GDM1 (cell line): ENCODE data around the gene FEM1C.
A peak's percentile ranks its signal among the peaks of the same experiment; 100 is the strongest.

Experiments
- DNase-seq: peaks from one replicate; lab custom pipeline; 2025; lab: John Stamatoyannopoulos, UW

The FEM1C gene, protein sequence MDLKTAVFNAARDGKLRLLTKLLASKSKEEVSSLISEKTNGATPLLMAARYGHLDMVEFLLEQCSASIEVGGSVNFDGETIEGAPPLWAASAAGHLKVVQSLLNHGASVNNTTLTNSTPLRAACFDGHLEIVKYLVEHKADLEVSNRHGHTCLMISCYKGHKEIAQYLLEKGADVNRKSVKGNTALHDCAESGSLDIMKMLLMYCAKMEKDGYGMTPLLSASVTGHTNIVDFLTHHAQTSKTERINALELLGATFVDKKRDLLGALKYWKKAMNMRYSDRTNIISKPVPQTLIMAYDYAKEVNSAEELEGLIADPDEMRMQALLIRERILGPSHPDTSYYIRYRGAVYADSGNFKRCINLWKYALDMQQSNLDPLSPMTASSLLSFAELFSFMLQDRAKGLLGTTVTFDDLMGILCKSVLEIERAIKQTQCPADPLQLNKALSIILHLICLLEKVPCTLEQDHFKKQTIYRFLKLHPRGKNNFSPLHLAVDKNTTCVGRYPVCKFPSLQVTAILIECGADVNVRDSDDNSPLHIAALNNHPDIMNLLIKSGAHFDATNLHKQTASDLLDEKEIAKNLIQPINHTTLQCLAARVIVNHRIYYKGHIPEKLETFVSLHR

DNA sequence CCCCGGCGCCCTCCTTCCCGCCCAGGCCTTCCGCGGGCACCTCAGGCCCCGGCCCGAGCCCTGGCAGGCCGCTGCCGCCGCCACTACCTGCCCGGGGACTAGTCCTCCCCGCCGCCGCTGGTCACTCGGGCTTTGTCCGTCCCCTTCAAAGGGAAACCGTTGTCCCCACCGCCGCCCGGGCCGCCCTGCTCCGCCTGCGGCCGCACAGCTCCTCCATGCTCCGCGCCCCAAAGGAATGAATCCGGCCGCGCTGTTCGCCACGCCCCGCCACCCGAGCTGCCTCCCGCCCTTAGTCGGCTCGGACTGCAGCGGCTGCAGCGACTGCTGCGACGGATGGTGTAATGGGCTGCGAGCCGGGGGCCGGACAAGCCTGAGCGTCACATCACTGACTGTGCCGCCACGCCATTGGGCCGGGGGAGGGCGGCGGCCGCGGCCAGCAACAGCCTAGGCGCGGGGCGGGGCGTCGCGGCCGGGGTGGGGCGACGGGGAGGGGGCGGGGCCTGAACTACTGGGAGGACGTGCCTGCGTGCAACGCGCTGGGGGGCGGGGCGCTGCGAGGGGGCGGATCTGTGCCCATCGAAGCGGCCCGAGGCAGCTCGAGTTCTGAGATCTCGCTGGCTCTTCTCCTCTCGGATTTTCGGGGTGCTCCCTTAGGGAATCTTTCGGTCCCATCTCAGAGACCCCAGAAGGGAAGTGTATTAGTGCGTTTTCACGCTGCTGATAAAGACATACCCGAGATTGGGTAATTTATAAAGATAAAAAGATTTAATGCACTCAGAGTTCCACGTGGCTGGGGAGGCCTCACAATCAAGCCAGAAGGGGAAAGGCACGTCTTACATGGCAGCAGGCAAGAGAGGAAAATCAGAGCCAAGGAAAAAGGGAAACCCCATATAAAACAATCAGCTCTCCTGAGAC lies at the start of gene FEM1C:
FEM1C (minus strand) TSS at position 340 of the 915 bp plus-strand sequence. CDS start 1,282 bp downstream, outside the sequence.
- DNase-seq: peak; percentile 96

DNA sequence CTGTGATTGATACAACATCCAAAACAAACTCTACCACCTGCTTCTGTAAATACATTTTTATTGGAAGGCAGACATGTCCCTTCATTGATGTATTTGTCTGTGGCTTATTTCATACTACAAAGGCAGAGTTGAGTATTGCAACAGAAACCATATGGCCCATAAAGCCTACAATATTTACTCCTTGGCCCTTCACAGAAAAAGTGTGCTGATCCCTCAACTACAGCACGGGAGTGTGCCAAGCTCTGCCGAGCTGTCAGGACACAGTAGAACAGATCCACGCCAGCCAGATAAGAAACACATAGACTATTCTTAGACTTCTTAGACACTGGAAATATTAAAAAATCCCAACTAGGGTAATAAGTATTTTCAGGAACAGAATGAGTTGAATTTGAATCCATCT lies 44.5 kb upstream of the FEM1C start:
- no peak for DNase-seq

DNA sequence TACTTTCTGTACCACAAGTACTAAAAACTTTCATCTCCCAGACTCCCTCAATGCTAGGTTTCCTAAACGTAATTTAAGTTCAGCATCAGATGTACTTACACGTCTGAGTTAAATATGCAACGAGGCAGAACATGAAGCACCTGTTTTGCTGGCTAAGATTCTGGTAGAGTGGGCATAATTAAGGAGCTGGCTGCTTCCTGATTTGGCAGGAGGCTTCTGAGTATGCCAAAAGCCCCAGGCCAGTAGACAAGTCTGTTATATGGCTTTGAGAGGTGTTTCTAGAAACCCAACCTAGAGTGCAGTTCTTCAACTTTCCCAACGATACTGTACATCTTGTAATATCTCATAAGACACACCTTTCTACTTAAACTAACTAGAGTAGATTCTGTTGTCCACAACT lies 44.1 kb upstream of the FEM1C start:
- DNase-seq: no peak

DNA sequence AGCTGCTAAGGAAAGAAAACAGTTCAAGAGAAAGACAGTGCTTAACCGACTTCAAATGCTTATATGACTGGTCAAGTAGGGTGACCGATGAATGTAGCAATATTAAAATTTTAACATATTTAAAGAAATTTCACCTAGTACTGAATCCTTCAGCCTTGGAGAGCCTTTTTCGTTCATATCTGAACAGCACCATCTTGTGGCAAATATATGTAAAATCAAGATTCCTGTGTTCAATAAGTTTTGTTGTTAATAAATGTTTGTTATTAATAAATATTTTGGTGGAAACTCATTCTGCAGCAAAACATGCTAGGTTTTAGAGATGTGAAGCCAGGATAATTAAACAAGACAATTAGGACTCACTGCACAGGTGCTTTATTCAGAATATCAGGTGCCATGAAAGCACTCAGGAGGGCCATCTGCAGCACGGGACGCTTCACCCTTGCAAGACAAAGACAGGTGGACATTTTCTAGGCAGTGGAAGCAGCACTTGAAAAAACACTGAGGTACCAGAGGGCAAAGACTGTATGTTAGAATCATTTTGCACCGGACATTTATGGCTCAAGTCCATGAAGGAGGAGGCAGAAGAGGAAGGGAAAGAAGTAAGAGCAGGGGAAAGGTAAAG lies 42.1 kb upstream of the FEM1C start:
- no peak for DNase-seq

DNA sequence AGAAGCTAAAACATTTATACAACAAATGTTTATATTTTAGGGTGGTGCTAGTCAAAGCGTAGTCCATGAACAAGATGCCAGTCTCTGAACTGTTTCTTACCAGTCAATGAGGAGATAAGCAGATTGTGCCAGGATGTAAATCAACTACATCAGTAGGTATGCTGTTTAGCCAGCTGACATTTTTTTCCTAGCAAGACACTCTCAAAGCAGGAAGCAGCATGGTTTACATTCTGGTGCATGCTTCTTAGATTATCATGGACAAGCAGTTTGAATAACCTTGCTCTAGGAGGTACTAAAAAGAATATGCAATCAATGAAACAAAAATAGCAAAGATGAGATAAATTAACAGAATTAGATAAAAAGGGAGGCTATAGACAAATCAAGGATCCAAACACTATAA lies 40.7 kb upstream of the FEM1C start:
- DNase-seq: no peak

DNA sequence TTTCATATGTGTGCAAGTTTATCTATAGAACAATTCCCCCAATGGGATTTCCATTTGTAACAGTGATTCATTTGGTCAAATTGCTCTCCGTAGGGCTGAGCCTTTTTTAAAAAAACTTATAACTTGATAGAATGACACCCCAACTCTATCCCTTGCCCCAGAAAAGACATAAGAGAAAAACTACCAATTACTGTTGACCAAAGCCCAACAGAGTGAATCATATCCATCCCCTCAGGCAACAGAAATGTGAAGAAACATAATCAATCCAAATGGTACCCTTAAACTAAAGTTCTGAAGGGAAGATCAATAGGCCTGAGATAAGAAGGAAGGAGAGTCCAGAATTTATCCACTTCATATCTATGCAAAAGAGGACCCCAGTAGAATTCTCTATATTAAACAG lies 39.9 kb upstream of the FEM1C start:
- DNase-seq: no peak

DNA sequence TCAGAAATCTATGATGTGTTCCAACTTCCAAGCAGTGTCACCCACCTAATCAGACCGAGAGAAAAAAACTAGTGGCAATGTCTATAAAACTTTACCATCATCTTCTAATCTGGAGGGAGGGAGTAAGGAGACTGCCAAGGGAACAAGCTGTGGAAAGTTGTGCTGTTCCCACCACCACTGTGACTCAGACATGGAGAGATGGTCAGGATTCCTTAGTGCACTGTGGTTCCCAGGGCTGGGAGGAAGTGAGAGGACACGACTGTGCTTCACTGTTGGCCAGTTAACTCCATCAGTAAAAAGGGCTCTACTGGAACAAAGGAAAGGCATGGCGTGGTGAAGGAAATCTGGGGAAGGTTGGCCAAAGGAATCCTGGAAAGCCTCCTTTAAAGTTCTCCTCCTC lies 38.9 kb upstream of the FEM1C start:
- DNase-seq: no peak

DNA sequence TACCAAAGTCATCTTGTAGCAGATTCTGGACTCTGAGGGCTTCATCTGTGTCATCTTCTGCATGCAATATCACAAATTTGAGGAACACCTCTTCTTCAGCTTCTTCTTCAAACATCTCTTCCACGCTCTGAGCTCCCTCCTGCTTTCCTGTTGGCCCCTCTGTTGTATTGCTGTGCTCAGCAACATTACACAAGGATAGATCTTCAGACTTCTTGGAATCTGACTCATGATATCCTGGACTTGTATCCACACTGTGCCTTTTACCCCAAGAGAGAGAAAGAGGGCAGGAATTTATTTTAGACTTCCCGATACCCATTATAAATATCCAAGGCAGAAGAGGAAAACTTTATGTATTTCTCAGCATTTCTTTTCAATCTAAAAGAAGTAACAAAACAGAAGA lies 36.4 kb upstream of the FEM1C start:
- no peak for DNase-seq

DNA sequence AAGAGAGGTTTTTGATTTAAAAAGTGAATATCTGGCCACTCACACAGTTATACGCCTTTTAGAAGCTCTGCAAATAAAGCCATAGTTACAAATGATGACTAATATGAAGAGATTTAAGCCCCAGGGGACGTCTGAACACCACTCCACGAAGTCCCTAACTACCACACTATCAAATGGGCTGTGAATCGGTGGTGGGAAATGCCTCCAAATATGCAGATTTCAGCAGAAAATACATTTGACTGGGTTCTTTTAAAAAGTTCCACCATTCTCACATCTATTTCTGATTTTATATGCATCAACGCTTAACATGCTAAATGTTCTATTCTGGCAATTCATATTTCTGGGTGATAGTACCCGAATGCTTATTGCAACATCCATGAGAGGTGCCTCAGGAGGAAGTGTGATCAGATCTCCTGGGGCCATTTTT lies 35.2 kb upstream of the FEM1C start:
- no peak for DNase-seq

DNA sequence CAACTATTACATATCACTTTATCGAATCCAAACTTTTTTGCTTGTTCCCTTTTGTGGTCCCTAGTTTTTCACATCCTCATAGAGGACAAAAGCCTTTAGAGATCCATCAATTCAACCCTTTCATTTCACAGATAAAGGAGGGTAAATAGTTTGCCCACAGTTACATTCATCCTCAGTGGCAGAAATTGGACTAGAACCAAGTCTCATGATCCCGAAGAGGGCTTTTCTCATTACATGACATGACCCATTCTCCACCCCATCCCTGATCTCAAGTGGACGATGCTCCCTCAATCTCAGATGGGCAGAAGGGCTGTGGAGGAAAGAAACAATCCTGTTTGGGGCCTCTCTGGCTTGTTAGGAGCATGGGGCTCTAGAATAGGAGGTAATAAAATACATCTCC lies 34.6 kb upstream of the FEM1C start:
- no peak for DNase-seq

DNA sequence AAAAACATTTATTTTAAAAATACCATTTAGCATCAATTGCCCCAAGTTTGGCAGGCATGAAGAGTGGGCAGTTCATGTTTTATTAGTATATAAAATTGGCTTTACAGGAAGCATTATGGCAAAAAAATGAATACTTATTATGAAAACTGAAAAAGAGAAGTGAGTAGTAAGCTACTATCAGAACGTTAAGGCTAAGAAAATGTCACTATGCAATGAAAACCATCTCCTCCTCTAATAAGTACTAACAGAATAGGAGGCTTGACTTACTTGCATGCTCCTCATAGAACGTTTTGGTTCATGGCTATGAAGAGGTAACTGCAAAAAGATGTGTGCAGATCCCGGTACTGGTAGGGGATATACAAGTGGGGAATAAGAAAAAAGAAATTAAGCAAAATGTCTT lies 34.1 kb upstream of the FEM1C start:
- no peak for DNase-seq

DNA sequence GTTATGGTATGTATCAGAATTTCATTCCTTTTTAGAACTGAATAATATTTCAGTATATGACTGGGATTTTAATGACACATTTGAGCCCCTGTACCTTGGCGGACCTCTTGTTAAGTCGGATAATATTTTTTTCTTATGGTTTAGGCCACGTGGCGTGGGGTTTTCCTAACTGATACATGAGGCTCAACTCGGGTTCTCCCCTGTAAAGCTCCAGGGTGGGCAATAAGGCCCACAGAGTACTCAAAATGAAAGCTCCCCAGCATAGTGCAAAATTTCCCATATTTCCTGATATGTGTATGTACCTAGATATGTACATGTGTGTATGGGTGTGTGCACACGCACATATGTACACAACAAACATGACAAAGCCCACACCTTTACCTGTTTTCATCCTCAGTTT lies 33.2 kb upstream of the FEM1C start:
- DNase-seq: no peak

DNA sequence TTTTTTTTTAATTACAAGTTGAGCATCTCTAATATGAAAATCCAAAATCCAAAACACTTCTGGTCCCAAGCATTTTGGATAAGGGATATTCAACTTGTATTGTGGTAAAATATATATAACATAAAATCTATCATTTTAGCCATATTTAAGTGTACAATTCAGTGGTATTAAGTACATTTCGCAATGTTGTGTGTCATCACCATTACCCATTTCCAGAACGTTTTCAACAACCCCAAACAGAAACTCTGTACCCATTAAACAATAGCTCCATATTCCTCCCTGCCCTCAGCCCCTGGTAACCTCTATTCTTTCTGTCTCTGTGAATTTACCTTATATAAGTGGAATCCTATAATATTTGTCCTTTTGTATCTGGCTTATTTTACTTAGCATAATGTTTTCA lies 32.8 kb upstream of the FEM1C start:
- DNase-seq: no peak

DNA sequence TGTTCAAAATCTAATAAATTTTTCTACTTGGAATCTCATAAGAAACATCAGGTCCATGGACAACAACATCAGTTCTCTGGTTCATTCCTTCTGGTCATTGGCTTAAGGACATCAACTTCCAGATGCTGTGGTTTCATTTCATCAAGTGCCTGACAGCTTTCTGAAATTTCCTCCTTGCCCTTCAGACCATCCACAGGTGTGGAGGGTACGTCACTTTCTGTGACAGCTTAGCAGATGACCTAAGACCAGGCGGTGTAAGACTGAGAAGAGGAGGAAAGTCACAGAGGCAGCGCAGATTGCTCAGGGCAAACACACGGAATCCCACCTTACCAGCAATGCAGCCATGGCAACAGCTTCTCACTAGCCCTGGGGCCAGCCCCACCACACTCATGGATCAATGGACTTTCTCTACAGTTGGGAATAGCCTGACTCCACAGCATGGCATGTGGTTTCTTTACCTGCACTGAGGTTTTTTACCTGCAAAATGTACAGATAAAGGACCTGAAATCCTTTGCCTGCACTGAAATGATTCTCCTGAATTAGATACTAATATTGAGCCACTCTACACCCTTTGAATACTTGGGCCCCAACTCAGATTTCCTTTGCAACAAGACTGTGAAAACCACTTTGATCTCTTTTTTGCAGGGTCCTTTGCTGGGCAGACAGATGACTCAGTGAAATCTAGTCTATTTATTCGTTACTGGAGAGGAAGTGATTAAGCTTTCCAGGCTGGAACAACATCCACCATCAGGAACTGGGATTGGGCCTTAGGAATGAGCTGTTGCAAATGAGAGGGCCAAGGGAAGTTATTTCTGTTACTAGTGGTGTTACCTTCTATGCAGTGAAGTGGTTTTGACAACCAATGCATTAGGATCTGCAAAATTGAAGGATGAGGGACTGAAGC lies 30.8 kb upstream of the FEM1C start:
- no peak for DNase-seq

DNA sequence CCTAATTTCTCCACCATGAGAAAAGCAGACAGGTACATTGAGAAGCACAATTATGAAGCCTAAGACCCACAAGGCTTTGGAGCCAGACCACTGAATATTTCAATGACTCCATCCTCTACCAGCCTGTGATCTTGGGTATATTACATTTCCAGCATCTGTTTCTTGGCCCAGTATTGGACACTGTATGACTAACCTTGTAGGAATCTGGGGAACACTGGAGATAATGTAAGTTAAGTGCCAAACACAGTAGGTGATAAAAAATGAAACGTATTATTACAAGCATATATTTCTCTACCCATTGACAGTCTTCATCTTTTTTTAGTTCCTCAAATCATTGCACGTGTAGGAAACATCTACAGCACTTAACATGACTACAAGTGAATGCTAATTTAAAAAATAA lies 28.6 kb upstream of the FEM1C start:
- no peak for DNase-seq

DNA sequence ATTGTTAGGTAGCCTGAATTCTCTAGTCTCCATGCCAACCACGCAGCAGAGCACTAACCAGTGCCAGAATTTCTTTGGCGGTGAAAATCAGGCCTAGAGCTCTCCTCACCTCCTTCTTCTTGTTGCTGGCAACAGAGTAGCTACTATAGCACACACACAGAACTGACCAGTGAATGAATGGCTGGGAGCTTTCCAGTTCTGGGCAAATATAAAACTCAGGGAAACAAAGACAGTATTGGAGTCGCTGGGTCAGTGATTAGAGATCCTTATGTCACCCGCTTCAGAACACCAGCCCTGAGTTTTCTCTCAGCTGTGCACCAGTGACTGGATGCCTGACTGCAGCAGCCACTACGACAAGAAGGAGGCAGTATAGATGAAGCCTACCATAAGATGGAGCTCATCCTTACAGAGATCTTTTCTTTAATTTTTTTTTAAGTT lies 26.9 kb upstream of the FEM1C start:
- DNase-seq: no peak

DNA sequence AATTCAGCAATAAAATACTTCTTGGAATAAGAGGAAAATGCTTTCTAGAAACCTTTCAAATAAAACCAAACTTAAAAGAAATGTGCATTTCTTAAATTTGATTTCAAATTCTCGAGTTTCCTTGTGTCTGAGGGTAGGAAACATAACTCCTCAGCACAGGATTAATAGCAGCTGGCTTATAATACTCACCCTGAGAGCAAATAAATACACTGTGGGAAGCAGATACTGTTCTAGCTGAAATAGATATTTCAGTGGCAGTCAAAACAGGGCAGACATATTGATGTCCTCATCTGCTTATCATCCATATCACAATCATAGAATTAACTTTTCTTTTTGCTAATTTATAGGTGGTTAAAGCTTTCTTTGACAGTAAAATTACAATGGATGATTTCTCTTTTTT lies 24.1 kb upstream of the FEM1C start:
- DNase-seq: no peak

DNA sequence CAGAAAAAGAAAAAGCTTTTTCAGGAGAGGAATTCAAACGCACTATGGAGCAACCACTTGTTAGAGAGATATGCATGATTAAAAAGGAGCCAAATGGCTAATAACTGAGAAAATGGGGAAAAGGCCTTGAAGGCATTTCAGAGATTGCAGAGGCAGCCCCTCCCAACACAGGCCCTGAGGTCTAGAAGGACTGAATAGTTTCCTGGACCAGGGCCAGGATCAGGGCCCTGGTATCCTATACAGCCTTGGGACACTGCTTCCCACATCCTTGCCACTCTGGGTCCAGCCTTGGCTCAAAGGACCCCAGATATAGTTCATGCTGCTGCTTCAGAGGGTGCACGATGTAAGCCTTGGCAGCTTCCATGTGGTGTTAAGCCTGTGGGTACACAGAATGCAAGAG lies 20.7 kb upstream of the FEM1C start:
- no peak for DNase-seq

DNA sequence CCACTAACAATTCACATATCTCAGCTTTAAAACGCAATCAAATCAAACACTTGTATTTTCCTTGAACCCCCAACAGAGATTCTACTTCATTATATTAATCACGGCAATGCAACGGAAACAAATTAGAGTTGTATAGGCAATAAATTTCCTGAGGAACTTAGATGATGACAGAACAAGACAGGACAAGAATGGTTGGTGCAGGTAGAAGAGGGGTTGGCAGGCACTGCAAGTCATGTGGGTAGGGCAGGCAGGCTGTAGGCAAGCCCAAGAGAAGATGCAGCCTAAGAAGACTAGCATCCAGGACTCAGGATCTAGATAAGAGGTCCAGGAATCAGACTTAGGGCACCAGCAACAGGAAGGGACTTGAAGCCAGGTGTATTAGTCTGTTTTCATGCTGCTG lies 16.6 kb upstream of the FEM1C start:
- no peak for DNase-seq

DNA sequence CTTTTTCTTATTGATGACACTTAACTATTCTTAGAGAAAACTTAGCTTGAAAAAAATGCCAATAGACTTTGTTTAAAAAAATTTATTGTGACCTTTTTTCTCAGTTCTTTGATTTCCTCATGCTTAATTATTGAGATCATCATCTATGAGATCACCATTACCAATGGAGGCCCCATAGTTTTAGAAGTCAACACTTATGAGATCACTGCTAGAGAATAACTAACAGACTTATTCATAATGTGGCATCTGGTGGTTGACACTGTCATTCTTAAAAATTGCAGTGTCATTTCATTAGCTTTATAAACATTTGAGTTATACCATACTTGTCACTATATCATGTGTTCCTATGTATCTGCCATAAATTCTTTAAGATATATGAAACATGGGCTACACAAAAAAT lies 14.9 kb upstream of the FEM1C start:
- no peak for DNase-seq

DNA sequence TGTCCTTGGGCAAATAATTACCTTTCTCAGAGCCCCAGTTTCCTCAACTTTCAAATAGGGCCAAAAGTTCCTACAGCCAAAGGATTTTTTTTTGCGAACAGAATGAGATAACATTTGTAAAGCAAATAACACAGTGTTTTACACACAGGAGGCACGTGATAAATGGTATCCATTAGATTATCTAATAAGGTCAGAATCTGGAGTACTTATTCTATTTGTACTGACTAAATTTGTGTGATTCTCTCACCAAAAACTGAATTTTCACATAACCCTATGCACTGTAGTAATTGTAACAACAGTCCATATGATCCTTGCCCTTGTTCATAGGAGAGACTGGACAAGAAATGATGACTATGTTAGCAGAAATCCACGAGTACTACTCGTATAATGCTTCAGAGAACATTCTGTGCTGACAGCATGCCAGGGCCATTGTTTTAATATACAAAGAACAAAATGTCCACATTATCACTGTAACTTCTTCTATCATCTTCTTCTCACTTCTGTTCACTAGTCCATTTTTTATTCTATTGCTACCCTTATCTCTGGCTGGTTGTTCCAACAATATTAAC lies 13.9 kb upstream of the FEM1C start:
- no peak for DNase-seq
